ENCODE measurements around the gene HOXC12.

HOXC12 gene

DNA sequence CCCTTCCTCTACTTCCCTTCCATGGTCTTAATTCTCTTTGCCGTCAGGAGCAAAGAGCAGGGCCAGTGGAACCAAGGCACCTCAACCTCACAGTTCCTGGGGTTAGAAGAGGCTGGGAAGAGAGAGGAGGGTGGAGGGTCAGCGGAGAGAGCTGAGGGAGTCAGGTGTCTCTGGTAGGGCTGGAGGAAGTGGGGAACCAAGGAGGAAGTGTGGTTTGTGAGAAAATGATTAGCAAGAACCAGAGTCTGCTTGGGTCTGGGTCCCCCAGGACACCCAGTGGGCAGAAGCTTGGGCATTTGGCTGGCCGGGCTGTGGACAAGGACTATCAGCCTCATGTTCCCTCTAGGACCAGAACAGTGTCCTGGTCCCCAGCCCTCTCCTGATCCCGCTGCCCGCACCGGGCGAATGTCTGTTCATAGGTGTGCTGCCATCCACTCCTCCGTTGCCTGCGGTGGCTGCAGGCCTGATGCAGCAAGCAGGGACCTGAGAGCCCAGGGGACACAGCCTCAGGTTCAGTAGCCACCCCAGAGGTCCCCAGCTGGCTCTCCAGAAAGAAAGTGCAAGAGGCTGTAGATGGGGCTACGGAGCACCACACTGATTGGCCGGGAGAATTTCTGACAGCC is 2.3 kb downstream of the HOXC12 start:
- DNase-seq, result no peak

DNA sequence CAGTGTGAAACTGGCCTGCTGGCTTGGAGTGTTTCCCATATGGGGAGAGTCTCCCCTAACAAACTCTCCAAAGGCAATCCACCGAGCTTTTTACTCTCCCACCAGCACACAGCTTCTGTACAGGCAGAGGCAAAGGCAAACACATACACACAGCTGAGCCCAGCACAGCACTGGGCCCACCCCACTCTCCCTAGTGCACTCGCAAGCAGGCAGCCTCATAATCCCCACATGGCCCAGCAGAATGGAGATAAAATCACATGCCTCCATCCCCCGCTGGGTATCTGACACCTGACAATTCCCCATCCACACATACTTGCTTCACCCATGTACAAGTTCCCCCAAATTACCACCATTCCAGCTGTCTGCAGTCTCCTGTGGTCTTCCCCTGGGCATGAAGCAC is 3.4 kb downstream of the HOXC12 start:
- no peak for DNase-seq

DNA sequence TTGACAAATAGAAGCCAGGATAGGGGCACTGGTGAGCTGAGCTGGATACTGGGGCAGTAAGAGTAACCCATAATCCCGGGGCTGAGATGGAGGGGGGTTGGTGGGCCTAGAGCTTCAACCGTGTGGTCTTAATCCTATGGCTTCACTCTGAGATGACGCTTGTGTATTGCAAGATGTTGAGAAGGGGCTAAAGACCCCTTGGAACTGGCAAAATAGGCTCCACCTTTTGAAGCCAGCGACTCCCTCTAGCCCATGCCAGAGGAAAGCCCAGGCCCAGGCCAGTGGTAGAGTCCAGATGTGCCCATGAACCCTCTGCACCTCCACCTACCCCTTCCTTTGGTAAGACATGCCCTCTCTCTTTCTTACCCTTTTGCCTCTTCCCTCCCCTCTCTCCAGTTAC is 4.6 kb downstream of the HOXC12 start:
- no peak for DNase-seq

DNA sequence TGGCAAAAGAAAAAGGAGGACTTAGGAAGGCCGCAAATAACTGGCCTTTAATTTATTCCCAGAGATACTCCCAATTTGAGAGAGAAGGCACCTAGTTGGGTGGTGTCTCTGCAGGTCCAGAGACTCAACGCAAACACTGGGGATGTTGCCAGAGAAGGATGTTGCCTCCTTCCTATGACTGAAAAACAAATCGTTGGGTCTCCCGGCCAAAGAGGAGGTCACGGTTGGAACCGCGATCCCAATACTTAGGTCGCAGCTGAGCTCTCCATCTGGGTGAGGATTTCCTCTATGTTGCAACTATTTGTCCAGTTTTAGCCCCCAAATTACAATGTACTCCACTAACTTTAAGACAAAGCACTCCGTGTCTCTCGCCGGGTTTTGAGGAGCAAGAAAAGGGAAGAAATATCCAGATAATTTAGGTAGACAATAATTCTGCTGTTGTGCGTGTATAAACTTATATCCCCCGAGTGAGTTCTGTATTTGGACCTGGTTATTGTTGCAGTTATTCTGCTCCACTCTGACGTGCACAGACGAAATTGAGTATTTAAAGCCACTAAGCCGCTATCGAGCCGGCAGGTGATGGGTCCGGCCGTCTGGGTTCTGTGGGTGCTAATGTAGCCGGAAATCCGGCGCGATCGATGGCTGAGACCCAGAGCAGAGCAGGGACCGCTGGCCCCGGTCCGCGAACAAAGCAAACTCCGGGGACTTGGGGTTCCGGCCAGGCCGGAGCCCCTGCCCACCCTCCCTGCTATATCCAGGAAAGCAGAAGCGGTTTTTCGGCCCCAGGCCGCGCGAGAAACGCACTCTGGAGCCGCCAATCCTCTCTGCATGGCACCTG is 5.7 kb downstream of the HOXC12 start:
- DNase-seq, result no peak

DNA sequence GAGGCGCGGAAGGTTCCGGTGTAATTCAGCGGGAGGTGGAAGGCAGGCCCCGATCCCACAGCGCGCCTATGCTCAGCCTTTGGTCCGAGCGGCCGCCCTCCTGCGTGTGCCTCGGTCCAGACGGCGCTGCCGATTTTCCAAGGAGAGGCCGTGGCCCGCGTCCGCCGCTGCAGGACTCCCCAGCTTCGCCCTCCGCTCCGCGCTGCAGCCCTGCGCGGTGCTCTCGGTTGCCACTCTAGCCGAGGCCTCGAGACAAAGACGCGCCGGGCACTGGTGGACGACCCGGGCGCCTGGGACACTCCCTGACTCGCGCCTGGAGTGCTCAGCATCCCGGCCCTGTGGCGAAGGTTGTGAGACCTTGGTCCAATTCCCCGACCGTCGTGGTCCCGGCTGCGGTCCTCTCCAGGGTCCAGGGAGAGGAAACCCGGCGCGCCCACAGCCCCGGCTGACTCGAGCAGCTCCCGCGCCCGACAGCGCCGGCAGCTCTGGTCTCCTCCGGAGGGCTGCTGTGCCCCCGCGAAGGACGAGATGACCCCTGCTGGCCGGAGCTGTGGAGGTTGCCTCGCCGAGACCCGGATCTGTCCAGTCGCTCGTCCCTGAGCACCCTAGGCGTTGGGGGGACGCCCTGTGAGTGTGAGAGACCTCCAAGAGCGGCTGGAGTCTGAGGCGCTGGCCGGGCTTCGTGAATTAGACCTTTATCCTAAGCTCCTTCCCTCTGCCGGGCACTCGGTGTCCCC is 6.5 kb downstream of the HOXC12 start:
- no peak for DNase-seq

DNA sequence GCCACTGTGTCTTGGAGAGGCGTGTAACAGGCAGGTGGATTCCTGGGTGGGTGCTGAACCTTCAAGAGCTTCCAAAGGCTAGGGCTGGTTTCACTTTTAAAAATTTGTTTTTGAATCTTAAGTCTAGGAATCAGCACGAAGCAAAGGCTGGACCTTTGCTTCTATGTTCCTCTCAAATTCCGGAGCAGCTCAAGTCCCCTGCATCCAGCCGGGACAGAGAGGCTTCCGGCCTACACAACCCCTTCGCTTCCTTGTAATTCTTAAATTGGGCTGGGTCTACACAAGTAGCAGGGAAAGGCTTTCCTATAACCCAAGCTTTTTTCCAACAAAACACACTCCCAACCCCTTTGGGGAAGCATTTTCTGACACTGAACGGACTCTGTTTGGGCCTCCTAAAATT is 8.3 kb downstream of the HOXC12 start:
- no peak for DNase-seq

DNA sequence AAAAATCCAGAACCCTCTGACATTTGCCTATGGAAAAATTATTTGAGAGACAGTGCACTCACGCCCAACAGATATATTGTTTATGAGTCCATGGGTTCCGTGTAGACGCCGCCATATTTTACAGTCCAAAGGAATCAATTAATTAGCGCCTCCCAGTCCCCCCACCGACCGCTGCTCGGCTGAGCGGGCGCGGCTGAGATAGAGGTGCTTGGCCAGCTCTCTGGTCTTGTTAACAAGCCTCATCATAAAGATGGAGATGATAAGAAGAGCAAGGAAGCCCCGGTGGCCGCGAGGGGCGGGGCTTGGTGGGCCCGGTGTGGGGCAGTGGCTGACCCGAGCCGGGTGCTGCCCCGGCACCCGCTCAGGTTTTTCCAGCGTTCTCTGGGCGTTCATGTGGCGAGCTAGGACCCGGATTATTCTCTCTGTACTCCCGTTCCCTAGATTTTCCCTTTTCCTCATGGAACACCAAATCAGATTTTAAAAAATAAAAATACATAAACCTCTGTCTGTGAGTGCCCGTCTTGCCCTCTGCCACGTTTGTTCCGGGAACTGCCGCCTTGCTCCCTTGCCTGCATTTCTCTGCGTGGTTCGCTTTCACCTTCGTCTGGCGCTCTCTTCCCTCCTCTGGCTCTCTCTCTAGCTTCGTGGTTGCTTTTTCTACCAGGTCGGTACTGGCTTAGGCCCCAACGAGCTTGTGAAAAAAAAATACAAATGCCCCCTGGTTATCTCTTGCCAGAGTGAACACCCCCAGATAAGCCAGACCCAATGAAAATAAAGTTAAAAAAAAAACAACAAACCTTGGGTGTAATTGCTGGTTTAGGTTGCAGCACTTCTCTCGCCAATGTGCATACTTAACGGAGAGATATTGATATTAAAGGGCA is 9.0 kb downstream of the HOXC12 start:
- DNase-seq, result no peak

DNA sequence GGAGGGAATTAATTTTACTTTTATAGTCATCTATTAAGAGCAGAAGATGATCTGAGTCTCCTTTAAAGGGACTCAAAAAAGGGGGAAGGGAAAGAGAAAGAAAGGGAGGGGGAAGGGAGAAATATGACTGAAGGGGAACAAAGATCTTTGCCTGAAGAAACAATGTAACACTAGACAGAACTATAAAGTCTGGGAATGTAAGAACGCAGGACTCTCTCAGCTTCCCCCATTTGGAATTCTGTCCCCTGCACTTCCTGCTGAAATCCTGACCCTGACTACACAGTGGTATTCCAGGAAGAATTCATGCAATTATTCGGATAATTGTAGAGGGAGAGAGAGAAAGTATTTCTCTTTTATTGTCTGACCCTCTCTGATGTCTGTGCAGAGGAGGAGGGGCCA is 9.6 kb downstream of the HOXC12 start:
- DNase-seq, result no peak

DNA sequence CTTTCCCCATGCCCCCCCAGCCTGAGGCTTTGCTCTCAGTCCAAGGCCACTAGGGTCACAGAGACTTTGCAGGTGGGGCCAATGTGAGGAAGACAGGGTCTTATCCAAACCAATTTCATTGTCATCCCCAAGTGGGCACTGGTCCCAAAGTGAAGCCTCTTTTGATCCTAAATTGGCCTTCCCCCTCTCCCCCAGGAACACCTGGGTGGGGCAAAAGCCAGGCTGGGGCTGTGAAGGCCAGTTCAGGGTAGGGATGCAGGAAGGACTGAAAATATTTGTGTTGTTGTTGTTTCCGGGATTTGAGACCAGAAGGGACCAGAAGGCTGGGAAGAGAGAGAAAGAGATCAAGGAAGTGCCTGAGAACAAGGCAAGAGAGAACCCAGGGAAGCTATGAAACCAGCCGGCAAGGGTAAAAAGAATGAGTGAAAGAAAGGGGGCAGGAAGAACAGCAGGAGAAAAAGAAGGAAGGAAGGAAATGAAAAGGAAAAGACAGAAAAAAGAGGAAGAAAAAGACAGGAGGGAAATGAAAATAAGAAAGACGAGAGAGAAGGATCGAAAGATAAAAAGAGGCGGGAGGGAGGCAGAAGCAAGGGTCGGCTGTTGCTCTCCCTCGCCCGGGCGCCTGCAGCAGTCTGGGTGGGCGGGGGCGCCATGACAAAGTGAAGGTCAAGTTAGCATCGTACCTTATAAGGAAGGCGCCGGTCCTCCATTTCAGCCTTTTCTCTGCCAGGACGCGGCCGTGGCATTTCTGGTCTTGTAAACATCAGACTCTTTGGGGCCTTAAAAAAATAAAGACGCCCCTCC is 10.8 kb downstream of the HOXC12 start:
- DNase-seq, result no peak

DNA sequence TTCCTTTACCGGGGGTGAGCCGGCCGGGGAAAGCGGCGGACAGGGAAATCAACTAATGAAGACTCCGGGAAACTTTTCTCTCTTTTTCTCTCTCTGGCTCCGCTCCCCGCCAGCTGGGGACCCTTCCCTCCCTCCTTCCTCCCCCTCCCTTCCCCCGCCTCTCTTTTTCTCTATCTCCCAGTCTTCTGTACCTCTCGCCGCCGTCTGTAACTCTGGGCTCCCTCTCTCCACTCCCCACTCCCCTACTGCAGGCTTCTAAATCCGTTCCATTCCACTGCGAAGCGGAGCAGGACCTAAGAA is 11.3 kb downstream of the HOXC12 start:
- DNase-seq, result no peak

DNA sequence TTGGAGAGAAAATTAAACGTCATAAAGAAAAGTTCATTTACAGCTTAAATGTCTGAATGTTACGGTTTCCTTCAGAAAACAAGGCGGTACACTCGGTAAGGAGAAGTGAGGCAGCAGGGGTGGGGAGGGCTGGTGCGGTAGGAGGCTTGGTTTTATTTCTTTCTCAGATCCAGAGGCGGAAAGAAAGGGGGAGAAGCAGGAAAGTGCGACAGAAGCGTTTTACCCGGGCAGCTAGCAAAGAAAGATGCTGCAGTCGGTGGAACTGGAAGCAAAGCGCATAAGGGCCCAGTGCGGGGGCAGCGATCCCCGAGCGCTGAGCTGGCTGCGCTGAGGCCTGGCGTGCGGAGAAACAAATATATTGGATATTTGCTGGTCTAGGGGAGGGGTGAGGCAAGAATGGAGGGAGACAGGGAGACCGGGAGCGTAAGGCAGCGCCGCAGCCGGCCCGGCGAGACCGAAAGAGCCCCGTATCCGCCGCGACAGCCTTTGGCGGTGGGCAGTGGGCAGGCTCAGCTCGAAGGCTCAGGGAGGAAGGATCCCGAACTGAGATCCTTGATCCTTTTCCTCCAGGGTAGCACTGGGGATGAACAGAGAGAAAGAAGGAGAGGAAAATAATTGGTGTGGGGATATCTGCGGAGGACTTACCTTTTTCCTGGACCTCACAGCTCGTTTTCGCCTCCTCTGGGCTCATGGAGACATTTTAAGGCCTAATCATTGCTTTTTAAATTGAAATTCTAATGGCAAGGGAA is 11.9 kb downstream of the HOXC12 start:
- DNase-seq, result no peak

DNA sequence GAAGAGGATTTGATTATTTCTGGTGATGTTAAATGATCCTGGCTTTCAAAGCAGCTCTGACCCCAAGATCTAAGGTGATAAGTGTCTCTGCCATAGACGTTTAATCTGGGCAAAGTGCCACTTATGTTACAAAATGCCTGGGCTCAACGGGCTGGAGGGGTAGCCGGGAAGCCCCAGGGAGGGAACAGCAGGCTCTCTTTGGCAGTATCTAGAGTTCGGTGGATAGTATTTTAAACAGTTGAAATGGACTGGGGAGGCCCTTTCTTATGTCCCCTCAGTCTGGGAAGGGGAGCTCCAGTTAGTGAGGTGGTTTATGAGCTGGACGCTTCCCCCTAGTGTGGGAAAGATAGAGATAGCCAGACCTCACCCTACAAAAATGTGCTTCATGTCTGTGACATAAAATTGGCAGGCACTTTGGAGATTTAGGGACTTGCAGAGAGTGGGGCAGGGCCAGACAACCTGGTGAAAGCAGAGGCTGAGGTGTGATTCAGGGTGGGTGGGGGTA is 12.8 kb downstream of the HOXC12 start:
- DNase-seq, result no peak

DNA sequence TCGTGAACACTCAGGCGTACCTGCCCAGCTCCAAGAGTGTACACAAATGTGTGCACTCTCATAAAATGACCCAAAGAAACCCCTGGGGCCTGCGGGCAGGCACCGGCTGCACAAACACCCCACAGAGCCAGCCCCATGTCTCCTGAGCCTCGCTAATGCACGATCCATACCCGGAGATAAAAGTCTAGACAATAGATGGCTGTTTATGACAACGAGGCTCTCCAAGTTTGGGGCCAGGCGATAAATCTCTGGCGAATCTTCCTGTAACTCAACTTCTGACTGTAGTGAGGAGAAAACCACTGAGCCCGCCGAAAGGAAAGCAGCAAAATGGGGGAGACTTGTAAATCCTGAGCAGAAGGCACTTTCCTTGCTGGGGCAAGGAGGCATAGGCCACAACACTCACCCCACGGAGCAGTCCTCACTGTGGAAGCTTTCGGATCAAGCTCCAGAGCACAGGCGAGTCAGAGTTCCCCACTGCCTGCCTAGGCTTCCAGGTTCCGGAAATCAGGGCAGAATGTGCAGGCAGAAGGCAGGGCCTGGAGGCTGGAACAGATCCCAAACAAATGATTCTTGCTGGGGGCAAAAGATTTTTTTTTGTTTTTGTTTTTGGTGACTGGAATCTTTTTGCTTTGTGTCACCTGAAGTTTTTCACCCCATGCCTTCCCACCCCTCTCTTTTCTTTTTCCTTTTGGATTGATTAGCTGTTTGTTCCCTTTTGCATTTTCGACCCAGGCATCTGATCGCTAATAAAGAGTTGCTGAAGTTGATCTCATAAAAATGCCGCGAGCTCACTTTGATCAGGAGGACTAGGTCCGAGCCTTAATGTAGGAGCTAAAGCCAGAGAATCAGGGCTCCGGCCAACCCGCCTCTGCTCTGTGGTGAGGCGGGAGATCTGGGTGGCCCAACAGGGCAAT is 13.8 kb downstream of the HOXC12 start:
- DNase-seq, result no peak

DNA sequence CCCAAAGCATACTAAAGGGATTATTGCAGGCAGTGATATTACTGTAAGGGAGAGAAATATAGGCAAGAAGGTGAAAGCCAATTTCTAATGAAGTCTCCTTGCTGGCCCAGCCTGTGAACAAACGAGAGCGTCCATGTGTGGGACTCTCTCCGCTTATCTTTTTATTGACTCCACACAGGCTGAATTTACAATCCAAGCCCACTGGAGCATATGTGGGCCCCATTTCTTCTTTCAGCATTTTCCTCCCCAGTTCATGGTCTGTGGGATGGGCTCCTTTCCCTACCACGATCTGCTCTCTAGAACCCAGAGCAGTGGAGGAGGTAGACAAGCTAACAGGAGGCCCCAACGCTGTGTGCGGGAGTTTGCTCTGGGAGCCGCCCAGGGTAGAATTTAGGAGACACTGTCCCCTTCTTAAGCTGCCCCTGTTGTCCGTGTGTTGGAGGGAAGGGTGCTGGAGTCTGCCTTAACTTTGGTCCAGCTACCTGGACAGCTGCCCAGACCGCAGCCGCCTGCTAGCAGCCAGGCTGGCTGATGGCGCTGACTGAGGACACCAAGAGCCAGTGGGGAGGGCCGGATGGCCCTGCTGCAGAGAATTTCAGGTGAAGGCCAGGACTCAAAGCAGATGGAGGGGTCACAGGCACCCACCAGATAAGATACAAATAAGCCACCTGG is 15.0 kb downstream of the HOXC12 start:
- DNase-seq, result no peak

DNA sequence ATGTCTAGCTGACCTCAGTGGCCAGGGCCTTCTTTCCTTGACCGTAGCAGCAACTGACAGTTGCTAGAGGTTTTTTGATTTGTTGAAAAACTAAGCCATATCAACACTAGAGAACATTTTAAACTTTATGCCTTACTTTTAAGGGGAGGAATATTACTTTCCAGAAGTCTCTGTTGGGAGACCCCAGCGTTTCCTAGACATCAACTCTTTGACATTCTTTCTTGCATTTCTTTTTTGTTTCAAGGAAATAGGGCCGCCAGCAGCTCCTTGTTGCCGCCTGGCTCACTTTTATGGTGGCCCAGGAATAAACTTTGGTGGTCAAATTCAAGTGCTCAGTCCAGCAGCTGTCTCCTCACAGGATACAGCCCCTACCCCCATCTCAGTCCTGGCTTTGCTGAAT is 15.7 kb downstream of the HOXC12 start:
- DNase-seq, result no peak

DNA sequence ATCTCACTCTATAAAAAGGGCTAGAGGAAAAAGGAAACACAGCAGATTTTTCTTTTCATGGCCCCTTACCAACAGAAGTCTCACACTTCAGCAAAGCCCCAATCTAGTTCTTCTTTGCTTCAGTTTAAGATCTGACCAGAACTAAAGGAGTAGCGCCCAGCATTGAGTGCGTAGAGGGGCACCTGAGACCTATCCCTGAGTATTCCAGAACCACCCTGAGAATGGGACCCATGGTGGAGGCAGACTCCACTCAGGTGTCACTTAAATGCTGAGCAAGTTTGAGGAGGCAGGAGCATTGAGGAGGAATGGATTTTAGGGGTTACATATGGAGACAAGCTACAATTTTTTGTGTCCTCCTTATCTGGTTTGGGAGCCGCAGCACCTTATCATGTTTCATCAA is 16.4 kb downstream of the HOXC12 start:
- no peak for DNase-seq

DNA sequence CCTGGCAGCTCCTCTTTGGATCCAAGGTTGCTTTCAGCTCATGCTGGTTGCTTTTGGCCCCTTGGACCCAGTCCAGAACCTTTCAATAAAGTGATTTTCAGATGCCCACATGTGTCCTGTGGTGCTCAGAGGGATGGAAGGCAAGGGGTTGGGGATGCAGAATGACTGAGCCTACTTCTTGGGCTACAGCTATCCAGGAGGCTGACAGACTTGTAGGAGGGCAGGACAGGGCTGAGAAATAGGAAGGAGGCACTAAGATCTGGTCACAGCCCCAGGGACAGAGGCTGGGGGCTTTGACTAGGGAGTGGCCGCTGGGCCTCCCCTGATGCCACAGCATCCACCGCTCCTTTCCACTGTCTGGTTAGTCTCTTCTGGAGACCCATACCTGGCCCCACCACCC is 17.0 kb downstream of the HOXC12 start:
- DNase-seq, result no peak

DNA sequence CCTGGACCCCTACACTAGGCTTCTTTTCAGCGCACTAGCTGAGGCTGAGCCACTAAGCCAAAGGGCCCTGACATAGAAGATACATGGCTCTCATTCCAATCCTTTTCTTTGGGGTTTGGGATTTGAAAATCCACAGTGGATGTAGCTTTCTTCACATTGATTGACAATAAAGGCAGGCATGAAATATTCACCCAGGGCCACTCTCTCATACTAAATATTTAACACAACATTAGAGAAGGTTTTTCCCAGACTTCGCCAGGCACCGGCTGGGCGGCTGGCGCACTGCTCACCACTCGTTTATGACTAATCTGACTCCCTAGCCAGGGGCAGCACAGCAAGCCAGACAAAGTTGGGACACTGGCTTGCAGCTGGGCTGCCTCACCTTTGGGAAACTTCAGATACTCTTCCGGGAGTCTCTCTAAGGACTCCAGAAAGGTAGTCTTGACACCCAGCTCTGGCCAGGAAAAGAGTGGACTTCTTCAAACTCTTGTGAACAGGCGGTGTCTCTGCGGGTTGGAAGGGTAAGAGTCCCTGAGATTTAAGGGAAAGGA is 17.5 kb downstream of the HOXC12 start:
- DNase-seq, result no peak

DNA sequence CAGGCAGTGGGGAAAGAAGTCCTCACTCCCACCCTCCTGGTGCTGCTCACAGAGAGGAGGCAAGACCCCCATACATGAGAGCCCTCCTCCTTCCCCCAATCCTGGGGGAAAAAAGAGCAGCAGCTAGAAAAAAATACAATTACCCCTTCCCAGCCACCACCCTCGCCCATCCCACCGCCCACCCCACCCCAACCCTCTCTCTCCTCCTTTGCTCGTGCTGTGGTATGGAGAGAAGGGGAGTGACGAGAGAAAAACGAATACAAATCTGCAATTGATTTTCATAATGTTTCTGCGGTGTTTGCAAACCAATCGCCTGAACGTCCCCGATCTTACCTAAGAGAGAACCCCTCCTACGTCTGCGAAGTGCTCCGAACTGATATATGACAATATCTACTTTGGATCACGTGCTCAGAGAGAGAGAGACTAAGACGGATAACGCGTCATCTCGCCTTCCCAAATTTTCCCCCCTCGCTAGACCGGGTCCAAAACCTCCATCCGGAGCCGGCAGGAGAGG is 18.1 kb downstream of the HOXC12 start, which contains the start of gene HOXC11:
TSS of gene HOXC11 (plus strand) at position 405 of the 514 bp plus-strand sequence. CDS start 116 bp downstream, outside the sequence.
- no peak for DNase-seq

Measured in activated CD4-positive, alpha-beta T cell treated with anti-CD3 and anti-CD28 coated beads, Interleukin-10, Interleukin-2, amounts not matched to agents 100 ng/mL and 50 ng/mL, durations not matched to agents 16 hours and 8 hours (primary cell).